ENCODE measurements around the gene PEX14.

The PEX14 gene

DNA sequence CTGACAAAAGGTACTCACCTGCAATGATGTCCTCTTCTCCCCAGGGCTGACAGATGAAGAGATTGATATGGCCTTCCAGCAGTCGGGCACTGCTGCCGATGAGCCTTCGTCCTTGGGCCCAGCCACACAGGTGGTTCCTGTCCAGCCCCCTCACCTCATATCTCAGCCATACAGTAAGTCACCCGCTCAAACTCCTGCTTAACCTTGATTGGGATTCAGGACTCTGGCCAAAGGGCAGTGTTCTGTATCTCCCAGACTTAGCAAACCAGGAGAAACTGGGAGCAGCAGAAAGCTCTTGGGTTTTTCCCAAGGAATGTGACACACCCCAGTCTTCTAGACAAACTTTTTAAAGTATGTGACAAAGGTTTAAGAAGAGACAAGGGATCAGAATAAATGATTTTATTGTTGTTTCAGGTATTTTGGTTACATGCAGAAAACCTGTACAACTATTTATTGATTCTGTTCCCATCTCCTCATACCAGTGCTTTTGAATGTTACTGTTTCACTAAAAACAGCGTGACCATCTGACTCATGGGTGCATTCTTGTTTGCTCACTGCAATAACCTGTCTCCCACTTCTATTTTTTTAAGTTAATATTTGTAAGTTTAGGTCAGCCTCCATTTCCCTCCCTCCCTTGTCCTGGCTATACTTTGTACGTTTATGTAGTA, 124.6 kb downstream of the PEX14 start:
- TF ChIP-seq, protein P1, sequence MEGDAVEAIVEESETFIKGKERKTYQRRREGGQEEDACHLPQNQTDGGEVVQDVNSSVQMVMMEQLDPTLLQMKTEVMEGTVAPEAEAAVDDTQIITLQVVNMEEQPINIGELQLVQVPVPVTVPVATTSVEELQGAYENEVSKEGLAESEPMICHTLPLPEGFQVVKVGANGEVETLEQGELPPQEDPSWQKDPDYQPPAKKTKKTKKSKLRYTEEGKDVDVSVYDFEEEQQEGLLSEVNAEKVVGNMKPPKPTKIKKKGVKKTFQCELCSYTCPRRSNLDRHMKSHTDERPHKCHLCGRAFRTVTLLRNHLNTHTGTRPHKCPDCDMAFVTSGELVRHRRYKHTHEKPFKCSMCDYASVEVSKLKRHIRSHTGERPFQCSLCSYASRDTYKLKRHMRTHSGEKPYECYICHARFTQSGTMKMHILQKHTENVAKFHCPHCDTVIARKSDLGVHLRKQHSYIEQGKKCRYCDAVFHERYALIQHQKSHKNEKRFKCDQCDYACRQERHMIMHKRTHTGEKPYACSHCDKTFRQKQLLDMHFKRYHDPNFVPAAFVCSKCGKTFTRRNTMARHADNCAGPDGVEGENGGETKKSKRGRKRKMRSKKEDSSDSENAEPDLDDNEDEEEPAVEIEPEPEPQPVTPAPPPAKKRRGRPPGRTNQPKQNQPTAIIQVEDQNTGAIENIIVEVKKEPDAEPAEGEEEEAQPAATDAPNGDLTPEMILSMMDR (IDR thresholded peaks at IDR 0.05; ENCODE audit: low read depth, low read length, missing control alignments), result no peak
- DNase-seq (ENCODE audit: low read depth), result no peak
- no peak overlapping the region for H3K4me3 ChIP-seq (ENCODE audit: low read depth, low read length)

GRCh38 chr1:10601342-10602070, 126.8 kb downstream of the PEX14 start:
- no peak for DNase-seq (ENCODE audit: low read depth)
- no peak overlapping the region for H3K4me3 ChIP-seq (ENCODE audit: low read depth, low read length)
- TF ChIP-seq, protein P1 (IDR thresholded peaks at IDR 0.05; ENCODE audit: low read depth, low read length, missing control alignments), result no peak

DNA sequence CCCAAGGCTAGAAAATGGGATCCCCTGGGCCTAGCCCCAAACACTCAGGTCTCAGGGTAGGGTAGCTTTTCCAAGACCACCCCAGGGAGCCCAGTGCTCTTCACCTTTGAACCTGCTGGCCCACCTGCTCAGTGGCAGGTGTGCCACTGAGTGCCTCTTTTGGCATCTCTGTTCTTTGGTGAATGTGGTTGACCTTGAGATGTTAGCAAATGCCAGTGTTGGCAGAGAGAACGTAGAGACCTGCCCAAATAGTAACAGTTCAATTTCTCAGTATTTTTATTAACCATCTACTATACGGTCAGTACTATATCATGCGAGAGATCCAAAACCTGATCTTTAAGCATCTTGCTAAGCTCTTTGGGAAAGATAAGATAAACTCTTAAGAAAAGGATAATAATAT, 128.2 kb downstream of the PEX14 start:
- DNase-seq (ENCODE audit: low read depth), result no peak
- no peak overlapping the region for H3K4me3 ChIP-seq (ENCODE audit: low read depth, low read length)
- TF ChIP-seq, protein P1 (IDR thresholded peaks at IDR 0.05; ENCODE audit: low read depth, low read length, missing control alignments), result no peak

- H3K4me3 ChIP-seq (ENCODE audit: low read depth, low read length), result no peak overlapping the region
- DNase-seq (ENCODE audit: low read depth), result no peak
- TF ChIP-seq, protein P1 (IDR thresholded peaks at IDR 0.05; ENCODE audit: low read depth, low read length, missing control alignments), result no peak
Observed at GRCh38 chr1:10604966-10605365, 130.2 kb downstream of the PEX14 start.

- TF ChIP-seq, protein P1 (IDR thresholded peaks at IDR 0.05; ENCODE audit: low read depth, low read length, missing control alignments), result no peak
- no peak overlapping the region for H3K4me3 ChIP-seq (ENCODE audit: low read depth, low read length)
- no peak for DNase-seq (ENCODE audit: low read depth)
Observed at GRCh38 chr1:10606064-10606463, 131.3 kb downstream of the PEX14 start.

DNA sequence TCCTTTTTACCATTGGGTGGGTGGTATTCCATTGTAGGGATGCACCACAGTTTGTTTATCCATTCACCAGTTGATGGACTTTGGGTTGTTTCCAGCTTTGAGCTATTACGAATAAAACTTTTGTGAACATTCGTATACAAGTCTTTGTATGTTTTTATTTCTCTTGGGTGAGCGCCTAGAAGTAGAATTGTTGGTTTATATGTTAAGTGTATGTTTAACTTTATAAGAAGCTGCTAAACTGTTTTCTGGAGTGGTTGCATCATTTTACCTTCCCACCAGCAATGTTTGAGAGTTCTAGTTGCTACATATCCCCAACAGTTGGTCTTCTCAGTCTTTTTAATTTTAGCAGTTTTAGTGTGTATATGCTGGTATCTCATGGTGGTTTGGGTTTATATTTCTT, 132.5 kb downstream of the PEX14 start:
- TF ChIP-seq, protein P1 (IDR thresholded peaks at IDR 0.05; ENCODE audit: low read depth, low read length, missing control alignments), result no peak
- no peak for DNase-seq (ENCODE audit: low read depth)
- no peak overlapping the region for H3K4me3 ChIP-seq (ENCODE audit: low read depth, low read length)

All from GM12864 (cell line).